GM12891 (cell line): Measurements from ENCODE around the gene ARID1B.

Experiments used
- POLR2A ChIP-seq: IDR thresholded peaks from 2 replicates; pipeline ENCODE4 v1.6.1; 2011; ENCODE audit warnings: low read depth, low read length, control low read depth
- POLR2AphosphoS5 ChIP-seq: IDR thresholded peaks from 2 replicates; pipeline ENCODE4 v1.6.1; 2011; ENCODE audit warnings: low read depth, low read length, control low read depth

DNA sequence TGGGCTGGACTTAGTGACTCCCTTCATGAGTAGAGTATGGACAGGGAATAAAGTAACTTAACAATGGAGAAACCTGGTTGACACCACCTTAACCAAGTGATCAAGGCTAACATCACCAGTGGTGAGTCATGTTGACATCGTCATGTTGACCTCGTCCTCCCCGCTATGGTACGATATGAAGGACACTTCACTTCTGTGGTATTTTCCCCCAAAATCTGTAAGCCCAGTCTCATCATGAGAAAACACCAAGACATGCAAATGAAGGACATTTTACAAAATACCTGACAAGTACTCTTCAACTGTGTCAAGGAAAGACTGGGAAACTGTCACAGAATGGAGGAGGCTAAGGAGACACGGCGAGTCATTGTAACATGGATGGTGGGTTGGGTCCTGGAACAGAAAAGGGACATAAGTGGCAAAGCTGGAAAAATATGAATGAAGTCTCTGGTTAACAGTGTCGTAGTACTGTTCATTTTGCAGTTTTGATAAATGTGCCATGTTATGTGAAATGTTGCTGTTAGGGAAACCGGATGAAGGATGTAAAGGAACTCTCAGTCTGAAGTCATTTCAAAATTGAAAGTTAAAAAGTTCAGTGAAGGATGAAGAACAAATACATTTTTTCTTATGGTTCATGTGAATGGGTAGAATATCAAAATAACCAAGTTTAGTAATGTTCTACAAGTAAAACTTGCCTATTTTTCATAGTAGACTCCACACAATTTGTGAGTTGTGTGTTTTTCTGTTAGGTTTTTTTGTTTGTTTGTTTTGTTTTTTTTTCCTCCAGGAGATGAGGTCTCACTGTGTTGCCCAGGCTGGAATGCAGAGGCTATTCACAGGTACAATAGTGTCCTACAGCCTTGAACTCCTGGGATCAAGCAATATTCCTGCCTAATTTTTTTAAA, 298.6 kb downstream of the ARID1B start:
- TF ChIP-seq POLR2AphosphoS5 (no peak; the same call in 1 of the 2 replicates), POLR2A (no peak)
